ENCODE data around the gene DYNLT4.
A peak's percentile ranks its signal among the peaks of the same experiment; 100 is the strongest.
"Not testable (repeated sequence)": the region's sequence is repeated elsewhere in the genome, so short reads cannot be mapped to it uniquely, and the experiment has no call there.

Gene DYNLT4

DNA sequence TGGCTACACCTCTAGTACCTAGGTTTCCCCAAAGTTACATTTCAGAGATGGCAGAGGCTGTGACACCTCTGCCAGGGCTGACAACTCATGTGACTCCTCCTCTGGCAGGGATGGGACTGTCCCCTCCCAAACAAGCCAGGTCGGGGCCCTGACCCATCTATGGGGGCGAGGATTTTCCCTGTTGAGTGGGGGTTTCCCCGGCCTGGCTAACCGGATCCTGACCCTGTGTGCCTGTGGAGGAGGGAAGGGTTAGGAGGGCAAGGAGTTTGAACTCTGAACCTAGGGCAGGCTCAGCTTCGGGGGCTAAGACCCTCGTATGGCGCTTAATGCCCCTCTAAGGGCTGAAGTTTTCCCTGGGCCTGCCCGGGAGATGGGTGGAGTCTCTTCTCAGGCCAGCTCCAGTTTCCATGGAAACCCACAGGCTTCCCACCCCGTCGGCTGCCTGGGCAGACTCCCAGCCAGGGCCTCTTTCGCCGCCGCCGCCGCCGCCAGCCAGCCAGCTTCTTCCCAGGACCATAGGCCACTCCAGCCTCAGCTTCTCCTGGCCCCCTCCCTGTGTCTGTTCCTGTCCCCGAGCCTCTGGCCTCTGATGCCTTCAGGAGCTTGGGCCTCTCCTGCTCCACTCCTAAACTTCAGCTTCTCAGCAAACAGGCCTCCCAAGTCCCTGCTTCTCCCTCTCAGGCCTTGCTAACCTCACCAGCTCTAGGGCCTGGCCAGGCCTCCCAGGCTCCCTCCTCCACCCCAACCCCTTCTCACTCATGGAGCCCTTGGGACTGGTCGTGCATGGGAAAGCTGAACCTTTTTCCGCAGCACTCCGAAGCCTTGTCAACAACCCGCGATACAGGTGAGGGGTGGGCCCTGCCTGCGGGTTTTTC is 1.1 kb upstream of the DYNLT4 start, which contains the start of gene BTBD19:
Gene BTBD19 (plus strand): TSS at position 461 of the 875 bp plus-strand sequence. CDS start 298 bp downstream, at position 759.
- DNase-seq: peak; percentile 86

DNA sequence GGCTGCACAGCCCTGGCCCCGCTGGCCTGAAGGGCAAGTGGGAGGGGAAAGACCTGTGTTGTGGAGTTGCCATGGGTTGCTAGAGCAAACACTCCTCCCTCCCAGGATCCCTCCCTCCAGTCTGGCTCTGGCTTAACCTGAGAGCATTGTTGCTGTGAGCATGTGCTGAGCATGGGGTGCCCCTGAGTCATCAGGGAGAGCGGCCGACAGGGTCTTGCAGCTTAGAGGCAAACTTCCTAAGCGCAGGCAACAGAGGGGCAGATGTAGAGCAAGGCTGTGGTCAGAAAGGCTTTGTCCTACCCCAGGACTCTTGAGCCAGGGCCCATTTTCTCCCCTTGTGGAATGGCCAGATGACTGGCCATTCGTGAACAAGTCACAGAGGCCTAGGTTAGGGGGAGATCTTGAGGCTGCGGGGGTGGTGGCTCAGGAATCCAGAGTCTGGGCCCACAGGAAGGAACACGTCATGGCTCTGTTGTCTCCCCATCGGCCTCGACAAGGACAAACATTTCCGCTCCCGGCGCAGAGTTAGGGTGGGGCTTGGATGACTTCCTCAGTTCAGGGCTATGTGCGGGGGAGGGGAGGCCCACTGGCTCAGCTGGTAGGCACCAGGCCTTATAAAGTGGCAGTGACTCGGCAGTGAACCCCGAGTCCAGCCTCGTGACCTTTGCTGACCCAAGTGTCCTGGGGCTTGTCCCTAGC is 362 bp upstream of the DYNLT4 start:
- DNase-seq: peak; percentile 86

DNA sequence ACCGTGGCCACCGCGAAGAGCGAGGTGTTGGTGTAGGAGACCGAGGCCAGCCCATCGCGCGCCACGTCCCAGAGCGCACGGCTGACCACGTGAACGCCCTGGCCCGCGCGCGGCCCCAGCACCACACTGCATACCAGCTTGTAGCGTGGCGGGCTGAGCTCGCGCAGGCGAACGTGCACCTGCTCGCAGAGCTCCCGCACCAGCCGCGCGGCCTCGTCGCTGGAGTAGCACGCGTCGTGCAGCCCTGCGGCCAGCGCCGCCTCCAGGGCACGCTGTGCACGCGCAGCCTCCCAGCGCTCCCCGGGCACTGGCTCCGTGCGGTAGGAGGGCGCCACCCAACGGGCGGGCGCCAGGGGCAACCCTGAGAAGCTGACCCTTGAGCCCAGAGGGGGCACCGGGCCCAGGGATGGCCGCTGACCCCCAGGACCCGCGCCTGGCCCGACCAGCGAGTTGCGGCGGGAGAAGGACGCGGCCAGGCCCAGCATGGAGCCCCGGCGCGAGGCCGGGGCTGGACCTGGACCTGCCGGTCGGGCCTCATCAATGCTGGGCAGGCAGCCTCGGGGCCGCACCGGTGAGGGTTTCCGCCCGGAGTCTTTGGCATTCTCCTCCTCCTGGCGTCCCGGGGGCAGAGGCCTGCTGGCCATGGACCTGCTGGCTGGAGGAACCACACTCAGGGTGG is 987 bp downstream of the DYNLT4 start:
- no peak for DNase-seq

DNA sequence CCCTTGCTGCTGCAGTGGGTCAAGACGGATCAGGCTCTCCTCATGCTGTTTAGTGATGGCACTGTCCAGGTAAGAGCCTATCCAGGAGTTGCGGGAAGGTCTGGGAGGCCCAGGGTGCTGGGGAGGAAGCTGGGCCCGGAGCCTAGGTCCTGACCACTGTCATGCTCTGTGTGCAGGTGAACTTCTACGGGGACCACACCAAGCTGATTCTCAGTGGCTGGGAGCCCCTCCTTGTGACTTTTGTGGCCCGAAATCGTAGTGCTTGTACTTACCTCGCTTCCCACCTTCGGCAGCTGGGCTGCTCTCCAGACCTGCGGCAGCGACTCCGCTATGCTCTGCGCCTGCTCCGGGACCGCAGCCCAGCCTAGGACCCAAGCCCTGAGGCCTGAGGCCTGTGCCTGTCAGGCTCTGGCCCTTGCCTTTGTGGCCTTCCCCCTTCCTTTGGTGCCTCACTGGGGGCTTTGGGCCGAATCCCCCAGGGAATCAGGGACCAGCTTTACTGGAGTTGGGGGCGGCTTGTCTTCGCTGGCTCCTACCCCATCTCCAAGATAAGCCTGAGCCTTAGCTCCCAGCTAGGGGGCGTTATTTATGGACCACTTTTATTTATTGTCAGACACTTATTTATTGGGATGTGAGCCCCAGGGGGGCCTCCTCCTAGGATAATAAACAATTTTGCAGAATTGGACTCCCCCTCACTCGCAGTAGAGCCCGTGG is 1.7 kb downstream of the DYNLT4 start:
- no peak for DNase-seq

DNA sequence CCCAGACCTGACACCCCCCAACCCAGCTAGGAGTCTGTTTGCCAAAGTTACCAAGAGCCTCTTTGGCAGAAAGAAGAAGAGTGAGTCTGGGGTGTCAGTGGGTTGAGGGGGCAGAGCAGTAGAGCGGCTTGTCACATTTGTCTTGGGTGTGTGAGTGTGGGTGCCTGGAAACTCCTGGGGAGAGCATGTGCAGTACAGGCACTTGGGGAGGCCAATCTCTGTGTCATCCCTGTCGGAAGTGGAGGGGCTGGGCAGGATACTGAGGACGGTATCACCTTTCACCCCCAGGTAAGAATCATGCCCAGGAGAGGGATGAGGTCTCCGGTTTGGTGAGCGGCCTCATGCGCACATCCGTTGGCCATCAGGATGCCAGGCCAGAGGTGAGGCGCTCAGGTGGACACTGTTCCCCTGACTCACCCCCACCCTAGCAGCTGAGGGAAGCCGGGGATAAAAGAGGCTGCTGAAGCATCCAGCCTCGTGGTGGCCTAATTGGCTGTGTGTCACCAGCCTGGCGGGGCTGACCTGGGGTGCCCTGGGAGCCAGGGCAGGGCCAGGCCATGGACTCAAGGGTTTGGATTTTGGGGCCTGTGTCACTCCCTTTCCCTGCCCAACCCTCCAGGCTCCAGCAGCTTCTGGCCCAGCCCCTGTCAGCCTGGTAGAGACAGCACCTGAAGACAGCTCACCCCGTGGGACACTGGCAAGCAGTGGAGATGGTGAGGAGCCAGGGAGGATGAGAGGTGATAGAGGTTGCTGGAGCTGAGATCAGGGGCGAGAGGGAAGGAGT is 3.6 kb downstream of the DYNLT4 start:
- no peak for DNase-seq

DNA sequence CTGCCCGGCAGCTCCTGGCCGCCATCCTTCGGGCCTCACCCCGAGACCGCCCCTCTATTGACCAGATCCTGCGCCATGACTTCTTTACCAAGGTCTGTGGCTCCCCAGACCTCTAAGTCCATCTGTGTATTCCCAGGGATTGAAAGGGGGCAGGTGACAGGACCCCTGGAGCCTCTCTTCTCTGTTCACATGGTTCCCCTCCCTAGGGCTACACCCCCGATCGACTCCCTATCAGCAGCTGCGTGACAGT is 4.2 kb downstream of the DYNLT4 start:
- no peak for DNase-seq

DNA sequence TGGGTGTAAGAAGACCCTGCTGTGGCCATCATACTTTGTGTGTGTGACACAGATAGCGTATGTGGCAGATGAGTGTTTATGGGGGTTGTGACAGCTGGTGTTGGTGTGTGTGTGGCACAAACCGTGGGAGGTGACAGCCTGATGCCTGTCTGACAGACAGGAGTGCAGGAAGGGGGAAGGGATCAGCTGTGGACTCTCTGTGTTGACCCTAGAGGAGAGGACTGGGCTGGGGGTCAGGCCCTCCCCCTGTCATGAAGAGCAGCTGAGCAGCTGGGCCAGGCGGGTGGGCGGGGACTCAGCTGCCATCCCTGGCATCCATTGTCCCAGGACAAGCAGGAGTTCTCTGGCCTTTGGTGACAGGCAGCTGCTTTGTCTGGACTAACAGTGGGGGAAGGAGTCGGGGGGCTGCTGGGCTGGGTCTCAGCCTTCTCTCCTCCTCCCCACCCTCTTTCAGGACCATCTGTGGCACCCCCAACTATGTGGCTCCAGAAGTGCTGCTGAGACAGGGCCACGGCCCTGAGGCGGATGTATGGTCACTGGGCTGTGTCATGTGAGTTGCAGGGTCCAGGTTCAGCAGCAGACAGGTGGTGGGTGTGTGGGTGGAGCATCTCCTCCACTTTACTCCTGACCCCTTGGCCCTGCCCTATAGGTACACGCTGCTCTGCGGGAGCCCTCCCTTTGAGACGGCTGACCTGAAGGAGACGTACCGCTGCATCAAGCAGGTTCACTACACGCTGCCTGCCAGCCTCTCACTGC is 4.7 kb downstream of the DYNLT4 start:
- peak; percentile 43 for DNase-seq

DNA sequence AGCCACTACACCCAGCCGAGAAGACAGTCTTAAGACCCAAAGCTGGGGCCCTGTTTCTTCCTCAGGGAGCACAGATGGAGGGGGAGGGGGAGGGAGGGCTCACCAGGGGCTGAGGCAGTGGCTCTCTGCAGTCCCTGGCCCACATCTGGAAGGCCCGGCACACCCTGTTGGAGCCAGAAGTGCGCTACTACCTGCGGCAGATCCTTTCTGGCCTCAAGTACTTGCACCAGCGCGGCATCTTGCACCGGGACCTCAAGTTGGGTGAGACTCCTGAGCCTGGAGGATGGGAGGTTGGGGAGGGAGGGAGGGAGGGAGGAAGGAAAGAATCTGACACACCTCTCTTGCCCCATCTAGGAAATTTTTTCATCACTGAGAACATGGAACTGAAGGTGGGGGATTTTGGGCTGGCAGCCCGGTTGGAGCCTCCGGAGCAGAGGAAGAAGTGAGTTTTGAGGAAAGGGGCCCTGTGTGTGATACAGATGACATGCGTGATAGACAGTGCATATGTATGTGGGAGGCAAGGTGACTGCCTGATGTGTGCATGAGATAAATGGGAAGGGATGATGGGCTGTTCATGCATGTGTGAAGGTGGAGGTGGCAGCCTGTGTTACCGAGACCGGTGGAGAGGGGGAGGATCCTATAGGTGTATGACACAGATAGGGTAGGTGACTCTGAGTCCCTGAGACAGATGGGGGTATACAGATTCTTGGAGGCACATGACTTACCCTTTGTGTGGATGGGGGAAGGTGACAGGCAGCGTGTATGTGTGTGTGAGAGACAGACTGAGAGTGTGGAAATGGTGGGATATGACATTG is 5.5 kb downstream of the DYNLT4 start:
- DNase-seq: peak; percentile 63

DNA sequence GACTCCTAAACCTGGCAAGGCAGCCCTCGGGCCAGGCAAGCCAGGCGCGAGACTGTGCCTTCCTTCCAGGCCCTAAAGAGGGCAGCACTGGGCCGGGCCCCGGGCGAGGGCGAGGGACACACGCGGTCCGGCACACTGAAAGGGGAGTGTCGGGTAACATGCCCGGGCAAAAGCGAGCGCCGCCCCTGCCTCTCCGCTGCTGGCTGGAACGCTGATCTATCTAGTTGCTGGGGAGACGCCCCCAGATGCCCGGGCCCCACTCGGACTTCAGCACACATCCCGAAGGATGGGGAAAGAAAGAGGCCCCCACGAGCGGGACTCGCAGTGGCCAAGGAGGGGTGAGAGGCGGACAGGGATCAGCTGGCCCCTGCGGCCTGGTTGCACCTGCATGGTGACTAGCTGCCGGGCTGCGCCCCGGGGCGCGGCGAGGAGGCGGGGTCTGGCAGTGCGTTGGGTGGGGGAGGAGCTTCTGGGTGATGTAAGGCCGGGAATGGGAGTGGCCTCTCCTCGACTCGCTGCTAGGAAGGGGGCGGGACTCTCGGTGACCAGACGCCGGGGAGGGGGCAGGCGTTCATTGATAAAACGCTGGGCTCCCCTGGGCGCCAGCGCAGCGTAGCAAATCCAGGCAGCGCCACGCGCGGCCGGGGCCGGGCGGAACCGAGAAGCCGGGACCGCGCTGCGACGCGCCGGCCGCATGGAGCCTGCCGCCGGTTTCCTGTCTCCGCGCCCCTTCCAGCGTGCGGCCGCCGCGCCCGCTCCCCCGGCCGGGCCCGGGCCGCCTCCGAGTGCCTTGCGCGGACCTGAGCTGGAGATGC is 7.2 kb downstream of the DYNLT4 start, which contains the start of gene PLK3:
Gene PLK3 (plus strand): TSS at position 608 of the 815 bp plus-strand sequence. CDS start 87 bp downstream, at position 695.
- DNase-seq: peak; percentile 98

DNA sequence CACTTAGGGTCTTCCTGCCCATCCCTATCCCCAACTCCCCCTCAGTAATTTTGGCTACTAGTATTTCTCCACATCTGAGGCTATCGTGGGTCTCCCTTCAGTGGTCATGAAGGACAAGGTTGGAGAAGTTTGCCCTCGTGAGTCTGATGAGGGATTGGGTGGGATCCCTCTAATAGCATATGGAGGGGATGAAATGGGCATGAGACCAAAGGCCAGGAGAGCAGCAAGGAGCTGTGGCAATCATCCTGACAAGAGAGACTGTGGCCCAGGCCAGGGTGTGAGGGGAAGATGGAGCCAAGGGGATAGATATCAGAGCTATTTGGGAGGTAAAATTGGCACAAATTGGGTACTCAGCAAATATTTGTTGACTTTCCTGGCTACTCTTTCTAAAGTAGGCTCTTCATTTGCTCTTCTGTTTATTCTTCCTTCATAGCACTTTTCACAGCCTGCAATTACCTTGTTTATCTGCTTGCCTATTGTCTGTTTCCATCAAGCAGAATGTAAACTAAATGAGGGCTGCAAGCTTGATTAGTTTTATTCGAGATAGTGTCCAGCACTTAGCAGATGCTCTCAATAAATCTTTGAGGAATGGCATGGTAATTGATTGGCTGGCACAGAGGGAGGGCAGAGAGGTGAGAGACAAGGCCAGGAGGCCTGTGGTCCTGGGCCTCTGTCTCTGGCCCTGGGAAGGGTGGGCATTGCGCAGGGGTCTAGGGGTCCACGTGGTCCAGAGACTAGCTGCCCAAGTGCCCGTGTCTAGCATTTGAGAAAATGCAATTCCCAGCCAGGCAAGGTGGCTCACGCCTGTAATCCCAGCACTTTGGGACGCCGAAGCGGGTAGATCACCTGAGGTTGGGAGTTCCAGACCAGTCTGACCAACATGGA is 8.4 kb downstream of the DYNLT4 start:
- no peak for DNase-seq

DNA sequence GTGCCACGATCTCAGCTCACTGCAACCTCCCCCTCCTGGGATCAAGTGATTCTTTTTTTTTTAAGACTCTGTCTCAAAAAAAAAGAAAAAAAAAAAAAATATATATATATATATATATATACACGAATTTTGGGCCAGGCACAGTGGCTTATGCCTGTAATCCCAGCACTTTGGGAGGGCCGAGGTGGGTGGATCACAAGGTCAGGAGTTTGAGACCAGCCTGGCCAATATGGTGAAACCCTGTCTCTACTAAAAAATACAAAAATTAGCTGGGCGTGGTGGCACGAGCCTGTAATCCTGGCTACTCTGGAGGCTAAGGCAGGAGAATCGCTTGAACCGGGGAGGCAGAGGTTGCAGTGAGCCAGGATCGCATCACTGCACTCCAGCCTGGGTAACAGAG is 9.3 kb downstream of the DYNLT4 start:
- not testable (repeated sequence) for DNase-seq

DNA sequence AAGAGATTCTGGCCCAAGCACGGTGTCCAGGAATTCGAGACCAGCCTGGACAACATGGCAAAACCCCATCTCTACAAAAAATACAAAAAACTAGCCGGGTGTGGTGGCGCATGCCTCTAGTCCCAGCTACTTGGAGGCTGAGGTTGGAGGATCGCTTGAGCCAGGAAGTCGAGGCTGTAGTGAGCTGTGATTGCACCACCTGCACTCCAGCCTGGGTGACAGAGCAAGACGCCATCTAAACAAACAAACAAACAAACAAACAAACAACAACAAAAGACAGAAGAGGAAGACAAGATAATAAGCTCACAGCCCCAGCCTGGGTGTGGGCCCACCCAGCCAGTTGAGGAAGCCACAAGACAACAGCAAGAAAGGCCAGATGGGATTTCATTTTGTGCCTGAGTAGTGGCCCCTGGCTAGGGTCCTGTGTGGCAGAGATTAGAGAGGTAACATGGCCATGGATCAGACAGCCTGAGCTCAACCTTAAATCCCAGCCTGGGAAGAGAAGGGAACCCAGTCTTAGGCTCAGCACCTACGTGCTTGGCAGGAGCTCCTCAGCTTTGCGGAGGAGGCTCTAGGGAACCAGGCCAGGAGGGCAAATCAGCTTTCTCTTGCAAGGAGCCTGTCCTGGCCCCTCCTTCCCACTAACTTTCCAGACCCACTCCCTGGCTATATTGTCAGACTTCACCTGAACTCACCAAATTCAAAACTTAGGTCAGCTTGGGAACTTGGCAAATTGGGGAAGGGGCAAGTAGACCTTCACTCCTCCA is 14.2 kb downstream of the DYNLT4 start:
- no peak for DNase-seq

DNA sequence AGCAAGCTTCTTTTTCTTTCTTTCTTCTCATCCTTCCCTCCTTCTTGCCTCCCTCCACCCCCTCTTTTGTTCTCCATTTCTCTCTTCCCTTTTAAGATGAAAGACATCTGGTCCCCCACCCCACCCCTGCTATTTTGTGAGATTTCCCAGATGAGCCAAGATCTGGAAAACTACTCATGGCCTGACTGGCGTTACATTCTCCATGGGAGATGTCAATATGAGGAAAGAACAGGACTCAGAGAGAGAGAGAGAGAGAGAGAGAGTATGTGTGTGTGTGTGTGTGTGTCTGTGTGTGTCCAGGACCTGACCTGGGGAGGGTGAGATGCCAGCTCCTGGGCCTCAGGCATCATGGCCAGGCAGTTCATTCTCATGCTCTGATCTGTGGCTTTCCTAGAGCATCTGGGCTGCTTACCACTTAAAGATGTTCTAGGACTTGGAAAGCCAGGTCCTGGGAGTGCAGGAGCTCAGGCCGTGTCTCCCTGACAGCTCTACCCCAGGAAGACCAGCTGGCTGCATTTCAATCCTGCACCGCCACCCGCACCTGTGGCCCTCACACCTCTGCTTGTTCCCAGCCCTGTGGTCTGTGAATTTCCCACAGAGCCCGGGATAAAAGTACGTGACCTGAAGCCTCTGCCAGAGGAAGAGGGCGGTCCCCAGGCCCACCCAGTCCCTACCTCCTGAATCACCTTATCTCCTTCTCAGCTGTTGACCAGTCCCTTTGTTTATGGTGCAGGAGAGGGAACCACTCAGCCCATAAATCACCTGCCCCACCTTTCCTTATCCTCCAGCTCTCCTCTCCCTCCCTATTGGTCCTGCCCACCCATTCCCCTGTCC is 16.0 kb downstream of the DYNLT4 start:
- no peak for DNase-seq

DNA sequence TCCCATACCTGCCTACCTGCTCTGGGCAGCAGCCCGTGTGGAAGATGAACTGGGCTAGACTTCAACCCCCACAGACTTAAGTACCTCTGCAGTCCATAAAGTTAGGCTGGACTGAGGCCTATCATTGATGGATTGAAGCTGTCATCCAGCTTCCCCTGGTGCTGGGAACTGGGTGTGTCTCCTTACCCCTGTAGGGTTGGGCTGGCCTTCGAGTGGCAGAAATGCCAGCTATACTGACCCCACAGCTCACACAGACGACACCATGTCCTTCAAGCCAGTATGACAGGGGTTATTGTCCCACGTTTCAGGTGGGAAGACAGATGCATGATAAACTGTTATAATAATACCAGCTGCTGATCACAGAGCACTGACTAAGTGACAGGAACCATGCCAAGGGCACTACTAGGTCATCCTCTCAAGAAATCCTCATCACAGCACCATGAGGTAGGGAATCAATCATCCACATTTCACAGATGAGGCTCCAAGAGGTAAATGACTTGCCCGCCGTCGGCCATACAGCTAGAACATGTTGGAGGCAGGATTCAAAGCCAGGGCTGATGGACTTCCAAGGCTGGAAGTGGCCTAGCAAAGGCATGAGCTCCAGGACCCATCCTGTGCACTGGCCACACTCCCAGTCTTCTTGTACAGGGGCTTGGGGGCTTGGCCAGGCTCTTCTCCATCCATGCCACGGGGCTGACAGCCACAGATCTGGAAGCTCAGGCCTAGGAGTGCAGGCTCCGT is 18.9 kb downstream of the DYNLT4 start, which contains the start of gene BEST4:
Gene BEST4 (minus strand): TSS at position 51 of the 741 bp plus-strand sequence. CDS start 465 bp downstream, outside the sequence.
- no peak for DNase-seq

DNA sequence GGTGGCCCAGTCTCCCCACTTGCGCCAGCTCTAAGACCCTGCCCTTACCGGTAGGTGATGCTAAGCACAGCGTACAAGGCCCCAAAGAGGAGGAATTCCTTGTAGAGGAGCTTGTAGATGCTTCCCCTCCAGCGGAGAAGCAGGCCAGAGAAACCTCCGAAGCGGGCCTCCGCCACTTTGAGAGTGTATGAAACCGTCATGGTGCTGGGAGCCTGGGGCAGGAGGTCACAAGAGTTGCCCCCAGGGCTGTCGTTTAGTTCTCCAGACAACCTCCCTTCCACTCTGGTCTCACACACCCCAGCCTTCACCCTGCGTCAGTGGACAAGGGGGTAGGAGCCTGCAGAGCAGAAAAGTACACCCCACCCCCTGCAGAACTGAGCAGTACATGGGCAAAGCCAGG is 19.6 kb downstream of the DYNLT4 start:
- no peak for DNase-seq

All from activated naive CD4-positive, alpha-beta T cell treated with Interleukin-2 at 50 U/mL for 16 hours (primary cell).